HL-60 (cell line): ENCODE data around the gene CLEC4D.
A peak's percentile ranks its signal among the peaks of the same experiment; 100 is the strongest.

ENCODE experiments used
- DNase-seq, 2 experiments: peaks; one replicate each; pipeline ENCODE4 v3.0.0-alpha.2; 2010 to 2020; ENCODE audit warnings: low read depth in 1 of 2, low spot score in 1 of 2
- H3K27ac ChIP-seq: fragments of 250-450 bp; sonication (Bioruptor Pico); replicated peaks from 2 replicates; pipeline ENCODE4 v1.5.1; 2020; ENCODE audit warnings: mild to moderate bottlenecking, moderate library complexity
- H3K27me3 ChIP-seq: fragments of 250-450 bp; sonication (Bioruptor Pico); 2 replicates; pipeline ENCODE4 v1.5.1; 2021; ENCODE audit warnings: mild to moderate bottlenecking, moderate library complexity; ENCODE audit not compliant: insufficient read depth, poor library complexity, severe bottlenecking
- H3K4me3 ChIP-seq: replicated peaks from 2 replicates; pipeline ENCODE4 v1.5.1; 2011; ENCODE audit warnings: mild to moderate bottlenecking, control low read depth, low read length; ENCODE audit not compliant: insufficient read depth
- GABPA ChIP-seq: IDR thresholded peaks from 2 replicates; pipeline ENCODE4 v1.6.1; 2012; ENCODE audit warnings: low read depth
- POLR2AphosphoS5 ChIP-seq: IDR thresholded peaks from 2 replicates; pipeline ENCODE4 v1.6.1; 2012; ENCODE audit warnings: low read depth
- SPI1 ChIP-seq: IDR thresholded peaks from 2 replicates; pipeline ENCODE4 v1.6.1; 2012; ENCODE audit warnings: low read depth, mild to moderate bottlenecking, borderline replicate concordance
- TF ChIP-seq, protein P1 (sequence below): IDR thresholded peaks from one replicate; pipeline ENCODE4 v1.5.1; 2011; ENCODE audit warnings: low read length, control low read depth, inconsistent platforms; ENCODE audit not compliant: insufficient read depth
- TF ChIP-seq, protein P2 (sequence below): IDR thresholded peaks from 2 replicates; pipeline ENCODE4 v1.6.1; 2012; ENCODE audit warnings: low read depth; ENCODE audit not compliant: insufficient replicate concordance

CLEC4D gene

DNA sequence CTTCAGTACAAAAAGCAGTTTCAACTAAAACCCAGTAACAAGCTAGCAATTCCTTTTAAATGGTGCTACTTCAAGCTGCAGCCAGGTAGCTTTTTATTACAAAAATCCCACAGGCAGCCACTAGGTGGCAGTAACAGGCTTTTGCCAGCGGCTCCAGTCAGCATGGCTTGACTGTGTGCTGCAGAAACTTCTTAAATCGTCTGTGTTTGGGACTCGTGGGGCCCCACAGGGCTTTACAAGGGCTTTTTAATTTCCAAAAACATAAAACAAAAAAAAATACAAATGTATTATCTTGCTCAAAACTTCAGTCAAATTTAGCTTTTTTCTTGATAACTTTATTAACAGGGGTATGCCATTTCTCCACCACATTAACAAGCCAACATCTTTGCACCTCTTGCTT lies 31.0 kb downstream of the CLEC4D start:
- TF ChIP-seq GABPA, result no peak
- TF ChIP-seq, protein P1, sequence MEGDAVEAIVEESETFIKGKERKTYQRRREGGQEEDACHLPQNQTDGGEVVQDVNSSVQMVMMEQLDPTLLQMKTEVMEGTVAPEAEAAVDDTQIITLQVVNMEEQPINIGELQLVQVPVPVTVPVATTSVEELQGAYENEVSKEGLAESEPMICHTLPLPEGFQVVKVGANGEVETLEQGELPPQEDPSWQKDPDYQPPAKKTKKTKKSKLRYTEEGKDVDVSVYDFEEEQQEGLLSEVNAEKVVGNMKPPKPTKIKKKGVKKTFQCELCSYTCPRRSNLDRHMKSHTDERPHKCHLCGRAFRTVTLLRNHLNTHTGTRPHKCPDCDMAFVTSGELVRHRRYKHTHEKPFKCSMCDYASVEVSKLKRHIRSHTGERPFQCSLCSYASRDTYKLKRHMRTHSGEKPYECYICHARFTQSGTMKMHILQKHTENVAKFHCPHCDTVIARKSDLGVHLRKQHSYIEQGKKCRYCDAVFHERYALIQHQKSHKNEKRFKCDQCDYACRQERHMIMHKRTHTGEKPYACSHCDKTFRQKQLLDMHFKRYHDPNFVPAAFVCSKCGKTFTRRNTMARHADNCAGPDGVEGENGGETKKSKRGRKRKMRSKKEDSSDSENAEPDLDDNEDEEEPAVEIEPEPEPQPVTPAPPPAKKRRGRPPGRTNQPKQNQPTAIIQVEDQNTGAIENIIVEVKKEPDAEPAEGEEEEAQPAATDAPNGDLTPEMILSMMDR, result peak; percentile 52
- peak; percentile 38 to 63 for DNase-seq
- Histone ChIP-seq H3K27me3 (no peaks in the 10 kb centered on the region), H3K27ac (no peak overlapping the region), H3K4me3 (no peak overlapping the region)

DNA sequence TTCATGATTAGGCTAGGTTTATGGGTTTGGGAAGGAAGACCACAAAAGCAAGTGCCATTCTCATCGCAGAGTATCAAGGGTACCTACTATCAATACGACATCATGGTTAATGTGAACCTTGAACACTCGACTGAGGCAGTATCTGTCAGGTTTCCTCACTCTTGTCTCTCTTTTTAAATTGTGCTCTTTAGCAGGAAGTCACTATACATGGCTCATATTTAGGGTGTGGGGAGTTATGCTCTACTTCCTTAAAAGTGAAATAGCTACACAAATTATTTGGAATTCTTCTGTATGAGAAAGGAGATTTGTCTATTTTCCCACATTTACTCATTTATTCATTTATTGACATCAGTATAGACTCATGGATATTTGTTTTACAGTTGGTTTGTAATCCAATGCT lies 33.3 kb downstream of the CLEC4D start:
- no peak overlapping the region for H3K4me3 ChIP-seq
- no peaks in the 10 kb centered on the region for H3K27me3 ChIP-seq
- DNase-seq, result no peak
- no peak overlapping the region for H3K27ac ChIP-seq
- TF ChIP-seq, protein P2, sequence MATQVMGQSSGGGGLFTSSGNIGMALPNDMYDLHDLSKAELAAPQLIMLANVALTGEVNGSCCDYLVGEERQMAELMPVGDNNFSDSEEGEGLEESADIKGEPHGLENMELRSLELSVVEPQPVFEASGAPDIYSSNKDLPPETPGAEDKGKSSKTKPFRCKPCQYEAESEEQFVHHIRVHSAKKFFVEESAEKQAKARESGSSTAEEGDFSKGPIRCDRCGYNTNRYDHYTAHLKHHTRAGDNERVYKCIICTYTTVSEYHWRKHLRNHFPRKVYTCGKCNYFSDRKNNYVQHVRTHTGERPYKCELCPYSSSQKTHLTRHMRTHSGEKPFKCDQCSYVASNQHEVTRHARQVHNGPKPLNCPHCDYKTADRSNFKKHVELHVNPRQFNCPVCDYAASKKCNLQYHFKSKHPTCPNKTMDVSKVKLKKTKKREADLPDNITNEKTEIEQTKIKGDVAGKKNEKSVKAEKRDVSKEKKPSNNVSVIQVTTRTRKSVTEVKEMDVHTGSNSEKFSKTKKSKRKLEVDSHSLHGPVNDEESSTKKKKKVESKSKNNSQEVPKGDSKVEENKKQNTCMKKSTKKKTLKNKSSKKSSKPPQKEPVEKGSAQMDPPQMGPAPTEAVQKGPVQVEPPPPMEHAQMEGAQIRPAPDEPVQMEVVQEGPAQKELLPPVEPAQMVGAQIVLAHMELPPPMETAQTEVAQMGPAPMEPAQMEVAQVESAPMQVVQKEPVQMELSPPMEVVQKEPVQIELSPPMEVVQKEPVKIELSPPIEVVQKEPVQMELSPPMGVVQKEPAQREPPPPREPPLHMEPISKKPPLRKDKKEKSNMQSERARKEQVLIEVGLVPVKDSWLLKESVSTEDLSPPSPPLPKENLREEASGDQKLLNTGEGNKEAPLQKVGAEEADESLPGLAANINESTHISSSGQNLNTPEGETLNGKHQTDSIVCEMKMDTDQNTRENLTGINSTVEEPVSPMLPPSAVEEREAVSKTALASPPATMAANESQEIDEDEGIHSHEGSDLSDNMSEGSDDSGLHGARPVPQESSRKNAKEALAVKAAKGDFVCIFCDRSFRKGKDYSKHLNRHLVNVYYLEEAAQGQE, result no peak
- TF ChIP-seq POLR2AphosphoS5 (no peak), SPI1 (no peak), GABPA (no peak)
- TF ChIP-seq, protein P1, result no peak

DNA sequence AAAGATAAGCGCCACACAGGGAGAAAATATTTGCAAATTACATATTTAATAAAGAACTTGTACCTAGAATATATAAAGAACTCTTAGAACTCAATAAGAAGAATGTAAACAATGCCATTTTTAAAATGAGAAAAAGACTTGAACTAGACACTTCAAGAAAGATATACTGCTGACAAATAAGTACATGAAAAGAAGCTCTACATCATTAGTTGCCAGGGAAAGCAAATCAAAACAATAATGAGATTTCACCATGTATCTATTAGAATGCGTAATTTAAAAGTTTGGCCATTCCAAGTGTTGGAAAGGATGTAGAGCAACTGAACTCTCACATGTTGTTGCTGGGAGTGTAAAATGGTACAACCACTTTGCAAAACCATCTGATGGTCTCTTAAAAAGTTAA lies 34.3 kb downstream of the CLEC4D start:
- no peaks in the 10 kb centered on the region for H3K27me3 ChIP-seq
- TF ChIP-seq SPI1 (no peak), GABPA (no peak), POLR2AphosphoS5 (no peak)
- TF ChIP-seq, protein P1, result no peak
- TF ChIP-seq, protein P2, result no peak
- DNase-seq, result no peak
- no peak overlapping the region for H3K4me3 ChIP-seq
- no peak overlapping the region for H3K27ac ChIP-seq

DNA sequence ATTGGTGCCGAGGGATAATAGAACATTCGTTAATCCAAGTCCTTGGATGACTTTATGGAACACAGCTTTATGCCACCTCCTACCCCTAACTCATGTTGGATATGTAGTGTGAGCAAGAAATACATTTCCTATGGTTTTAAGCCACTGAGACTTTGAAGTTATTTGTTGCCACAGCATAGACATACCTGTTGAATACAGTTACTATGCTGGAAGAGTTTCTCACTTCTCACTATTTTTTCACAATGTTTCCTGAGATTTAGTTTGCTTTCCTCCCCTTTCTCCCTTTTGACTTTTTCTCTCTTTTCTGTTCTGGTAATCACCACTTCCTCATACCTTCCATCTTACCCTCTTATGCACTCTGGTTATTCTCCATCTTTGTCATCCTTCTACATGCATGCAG lies 34.9 kb downstream of the CLEC4D start:
- Histone ChIP-seq H3K4me3 (no peak overlapping the region), H3K27ac (no peak overlapping the region), H3K27me3 (no peaks in the 10 kb centered on the region)
- DNase-seq, result no peak
- TF ChIP-seq, protein P1, result no peak
- TF ChIP-seq SPI1 (no peak), GABPA (no peak), POLR2AphosphoS5 (no peak)
- TF ChIP-seq, protein P2, result no peak
